Measurements from ENCODE around the gene YLPM1.

Gene YLPM1

GRCh38 chr14:74762917-74763802, at the start of gene YLPM1:
Gene YLPM1 (plus strand): TSS chr14:74763316. CDS start chr14:74763490, 174 bp downstream.
- peak within 1 kb of the TSS; percentile 78 for H3K27ac ChIP-seq (ENCODE audit: low read depth, low read length)

GRCh38 chr14:74713395-74713735, 49.8 kb upstream of the YLPM1 start:
- Histone ChIP-seq H3K4me3 (ENCODE audit: low read depth in 1 of 2, low read length in 2 of 2) (peak overlapping the region; percentile 93 to 99), H3K27me3 (ENCODE audit: control insufficient read depth in 1 of 2, insufficient read depth in 2 of 2, low read length in 2 of 2) (no peaks in the 10 kb centered on the region), H3K36me3 (ENCODE audit: control insufficient read depth in 1 of 2, insufficient read depth in 2 of 2, low read length in 2 of 2) (peaks cover 10 to 24% of the 10 kb centered on the region in 2 donors), H3K27ac (ENCODE audit: low read depth, low read length) (peak overlapping the region; percentile 45), H3K4me1 (ENCODE audit: control insufficient read depth in 1 of 2, insufficient read depth in 2 of 2, low read length in 2 of 2) (peaks cover 17 to 20% of the 10 kb centered on the region in 2 donors), H3K9me3 (ENCODE audit: control insufficient read depth in 1 of 2, low read length in 2 of 2) (no peaks in the 10 kb centered on the region), H3K9ac (ENCODE audit: low read depth in 1 of 2, low read length in 2 of 2) (peak overlapping the region; percentile 89 to 90)

More at GRCh38 chr14:74762917-74763802, at the start of gene YLPM1:
- Histone ChIP-seq H3K4me1 (ENCODE audit: control insufficient read depth in 1 of 2, insufficient read depth in 2 of 2, low read length in 2 of 2) (peaks cover 28 to 35% of the 10 kb centered on the region in 2 donors), H3K9me3 (ENCODE audit: control insufficient read depth in 1 of 2, low read length in 2 of 2) (no peaks in the 10 kb centered on the region), H3K9ac (ENCODE audit: low read depth in 1 of 2, low read length in 2 of 2) (peak within 1 kb of the TSS; percentile 60 to 86), H3K36me3 (ENCODE audit: control insufficient read depth in 1 of 2, insufficient read depth in 2 of 2, low read length in 2 of 2) (no peaks in the 10 kb centered on the region), H3K4me3 (ENCODE audit: low read depth in 1 of 2, low read length in 2 of 2) (peak within 1 kb of the TSS; percentile 83 to 89), H3K27me3 (ENCODE audit: control insufficient read depth in 1 of 2, insufficient read depth in 2 of 2, low read length in 2 of 2) (no peaks in the 10 kb centered on the region)

GRCh38 chr14:74720526-74720925, 42.6 kb upstream of the YLPM1 start:
- H3K4me1 ChIP-seq (ENCODE audit: control insufficient read depth in 1 of 2, insufficient read depth in 2 of 2, low read length in 2 of 2): no peaks in the 10 kb centered on the region
- H3K9me3 ChIP-seq (ENCODE audit: control insufficient read depth in 1 of 2, low read length in 2 of 2): no peaks in the 10 kb centered on the region
- no peak overlapping the region for H3K27ac ChIP-seq (ENCODE audit: low read depth, low read length)
- peaks cover 14 to 49% of the 10 kb centered on the region in 2 donors for H3K36me3 ChIP-seq (ENCODE audit: control insufficient read depth in 1 of 2, insufficient read depth in 2 of 2, low read length in 2 of 2)
- no peaks in the 10 kb centered on the region for H3K27me3 ChIP-seq (ENCODE audit: control insufficient read depth in 1 of 2, insufficient read depth in 2 of 2, low read length in 2 of 2)
- H3K4me3 ChIP-seq (ENCODE audit: low read depth in 1 of 2, low read length in 2 of 2): no peak overlapping the region
- H3K9ac ChIP-seq (ENCODE audit: low read depth in 1 of 2, low read length in 2 of 2): no peak overlapping the region

GRCh38 chr14:74723134-74723533, 40.0 kb upstream of the YLPM1 start:
- Histone ChIP-seq H3K27me3 (ENCODE audit: control insufficient read depth in 1 of 2, insufficient read depth in 2 of 2, low read length in 2 of 2) (no peaks in the 10 kb centered on the region), H3K27ac (ENCODE audit: low read depth, low read length) (no peak overlapping the region), H3K9me3 (ENCODE audit: control insufficient read depth in 1 of 2, low read length in 2 of 2) (no peaks in the 10 kb centered on the region), H3K36me3 (ENCODE audit: control insufficient read depth in 1 of 2, insufficient read depth in 2 of 2, low read length in 2 of 2) (peaks cover 3 to 34% of the 10 kb centered on the region in 2 donors), H3K4me3 (ENCODE audit: low read depth in 1 of 2, low read length in 2 of 2) (no peak overlapping the region), H3K9ac (ENCODE audit: low read depth in 1 of 2, low read length in 2 of 2) (no peak overlapping the region), H3K4me1 (ENCODE audit: control insufficient read depth in 1 of 2, insufficient read depth in 2 of 2, low read length in 2 of 2) (no peaks in the 10 kb centered on the region)

- Histone ChIP-seq H3K4me1 (ENCODE audit: control insufficient read depth in 1 of 2, insufficient read depth in 2 of 2, low read length in 2 of 2) (peaks cover 0 to 3% of the 10 kb centered on the region in 2 donors), H3K9ac (ENCODE audit: low read depth in 1 of 2, low read length in 2 of 2) (no peak overlapping the region), H3K36me3 (ENCODE audit: control insufficient read depth in 1 of 2, insufficient read depth in 2 of 2, low read length in 2 of 2) (peaks cover 16 to 24% of the 10 kb centered on the region in 2 donors), H3K27me3 (ENCODE audit: control insufficient read depth in 1 of 2, insufficient read depth in 2 of 2, low read length in 2 of 2) (no peaks in the 10 kb centered on the region), H3K9me3 (ENCODE audit: control insufficient read depth in 1 of 2, low read length in 2 of 2) (no peaks in the 10 kb centered on the region), H3K4me3 (ENCODE audit: low read depth in 1 of 2, low read length in 2 of 2) (no peak overlapping the region), H3K27ac (ENCODE audit: low read depth, low read length) (no peak overlapping the region)
These were observed 30.7 kb upstream of the YLPM1 start for GRCh38 chr14:74732387-74732786.

- no peak overlapping the region for H3K4me3 ChIP-seq (ENCODE audit: low read depth in 1 of 2, low read length in 2 of 2)
- peaks cover 16 to 24% of the 10 kb centered on the region in 2 donors for H3K36me3 ChIP-seq (ENCODE audit: control insufficient read depth in 1 of 2, insufficient read depth in 2 of 2, low read length in 2 of 2)
- no peak overlapping the region for H3K27ac ChIP-seq (ENCODE audit: low read depth, low read length)
- peaks cover 0 to 3% of the 10 kb centered on the region in 2 donors for H3K4me1 ChIP-seq (ENCODE audit: control insufficient read depth in 1 of 2, insufficient read depth in 2 of 2, low read length in 2 of 2)
- no peaks in the 10 kb centered on the region for H3K27me3 ChIP-seq (ENCODE audit: control insufficient read depth in 1 of 2, insufficient read depth in 2 of 2, low read length in 2 of 2)
- H3K9me3 ChIP-seq (ENCODE audit: control insufficient read depth in 1 of 2, low read length in 2 of 2): no peaks in the 10 kb centered on the region
- no peak overlapping the region for H3K9ac ChIP-seq (ENCODE audit: low read depth in 1 of 2, low read length in 2 of 2)
These were observed 29.9 kb upstream of the YLPM1 start for GRCh38 chr14:74733221-74733620.

GRCh38 chr14:74735125-74735524, 28.0 kb upstream of the YLPM1 start:
- peaks cover 16 to 30% of the 10 kb centered on the region in 2 donors for H3K36me3 ChIP-seq (ENCODE audit: control insufficient read depth in 1 of 2, insufficient read depth in 2 of 2, low read length in 2 of 2)
- H3K9ac ChIP-seq (ENCODE audit: low read depth in 1 of 2, low read length in 2 of 2): no peak overlapping the region
- H3K4me3 ChIP-seq (ENCODE audit: low read depth in 1 of 2, low read length in 2 of 2): no peak overlapping the region
- no peak overlapping the region for H3K27ac ChIP-seq (ENCODE audit: low read depth, low read length)
- H3K27me3 ChIP-seq (ENCODE audit: control insufficient read depth in 1 of 2, insufficient read depth in 2 of 2, low read length in 2 of 2): no peaks in the 10 kb centered on the region
- no peaks in the 10 kb centered on the region for H3K9me3 ChIP-seq (ENCODE audit: control insufficient read depth in 1 of 2, low read length in 2 of 2)
- peaks cover 0 to 3% of the 10 kb centered on the region in 2 donors for H3K4me1 ChIP-seq (ENCODE audit: control insufficient read depth in 1 of 2, insufficient read depth in 2 of 2, low read length in 2 of 2)

- Histone ChIP-seq H3K9ac (ENCODE audit: low read depth in 1 of 2, low read length in 2 of 2) (no peak overlapping the region), H3K4me1 (ENCODE audit: control insufficient read depth in 1 of 2, insufficient read depth in 2 of 2, low read length in 2 of 2) (no peaks in the 10 kb centered on the region), H3K27me3 (ENCODE audit: control insufficient read depth in 1 of 2, insufficient read depth in 2 of 2, low read length in 2 of 2) (no peaks in the 10 kb centered on the region), H3K36me3 (ENCODE audit: control insufficient read depth in 1 of 2, insufficient read depth in 2 of 2, low read length in 2 of 2) (peaks cover 10 to 18% of the 10 kb centered on the region in 2 donors), H3K4me3 (ENCODE audit: low read depth in 1 of 2, low read length in 2 of 2) (no peak overlapping the region), H3K9me3 (ENCODE audit: control insufficient read depth in 1 of 2, low read length in 2 of 2) (no peaks in the 10 kb centered on the region), H3K27ac (ENCODE audit: low read depth, low read length) (no peak overlapping the region)
These were observed 25.3 kb upstream of the YLPM1 start for GRCh38 chr14:74737753-74738325.

- no peaks in the 10 kb centered on the region for H3K4me1 ChIP-seq (ENCODE audit: control insufficient read depth in 1 of 2, insufficient read depth in 2 of 2, low read length in 2 of 2)
- no peak overlapping the region for H3K27ac ChIP-seq (ENCODE audit: low read depth, low read length)
- no peaks in the 10 kb centered on the region for H3K27me3 ChIP-seq (ENCODE audit: control insufficient read depth in 1 of 2, insufficient read depth in 2 of 2, low read length in 2 of 2)
- H3K9me3 ChIP-seq (ENCODE audit: control insufficient read depth in 1 of 2, low read length in 2 of 2): no peaks in the 10 kb centered on the region
- H3K9ac ChIP-seq (ENCODE audit: low read depth in 1 of 2, low read length in 2 of 2): no peak overlapping the region
- H3K36me3 ChIP-seq (ENCODE audit: control insufficient read depth in 1 of 2, insufficient read depth in 2 of 2, low read length in 2 of 2): peaks cover 3 to 10% of the 10 kb centered on the region in 2 donors
- no peak overlapping the region for H3K4me3 ChIP-seq (ENCODE audit: low read depth in 1 of 2, low read length in 2 of 2)
These were observed 23.7 kb upstream of the YLPM1 start for GRCh38 chr14:74739293-74740030.

GRCh38 chr14:74747237-74747636, 15.9 kb upstream of the YLPM1 start:
- Histone ChIP-seq H3K27me3 (ENCODE audit: control insufficient read depth in 1 of 2, insufficient read depth in 2 of 2, low read length in 2 of 2) (no peaks in the 10 kb centered on the region), H3K4me3 (ENCODE audit: low read depth in 1 of 2, low read length in 2 of 2) (no peak overlapping the region), H3K4me1 (ENCODE audit: control insufficient read depth in 1 of 2, insufficient read depth in 2 of 2, low read length in 2 of 2) (no peaks in the 10 kb centered on the region), H3K36me3 (ENCODE audit: control insufficient read depth in 1 of 2, insufficient read depth in 2 of 2, low read length in 2 of 2) (no peaks in the 10 kb centered on the region), H3K27ac (ENCODE audit: low read depth, low read length) (no peak overlapping the region), H3K9me3 (ENCODE audit: control insufficient read depth in 1 of 2, low read length in 2 of 2) (no peaks in the 10 kb centered on the region), H3K9ac (ENCODE audit: low read depth in 1 of 2, low read length in 2 of 2) (no peak overlapping the region)

All from duodenal mucosa (tissue), 2 donors.